SK-N-SH treated with all-trans-retinoic acid at 6 μM for 48 hours (cell line): Measurements from ENCODE around the gene MBNL2.

Experiments used
- ATAC-seq: fragments of 200-7000 bp; cut with Tn5 transposase; 3 replicates; pipeline ENCODE4 v1.9.1; 2020; ENCODE audit warnings: mild to moderate bottlenecking, moderate library complexity
- ARNTL ChIP-seq: fragments of 450-650 bp; formaldehyde crosslinking; IDR thresholded peaks from 2 replicates; pipeline ENCODE4 v1.5.0; 2020; ENCODE audit warnings: low read depth, mild to moderate bottlenecking, moderate library complexity, borderline replicate concordance
- BACH2 ChIP-seq: fragments of 250-450 bp; sonication (Bioruptor Pico); IDR thresholded peaks from 2 replicates; pipeline ENCODE4 v1.9.0; 2021; ENCODE audit warnings: mild to moderate bottlenecking, borderline replicate concordance
- CREB5 ChIP-seq: fragments of 250-450 bp; sonication (Bioruptor Pico); IDR thresholded peaks from 2 replicates; pipeline ENCODE4 v1.5.1; 2020; ENCODE audit warnings: low read depth, mild to moderate bottlenecking, moderate library complexity
- CSDC2 ChIP-seq: fragments of 250-450 bp; sonication (Bioruptor Pico); IDR thresholded peaks from 2 replicates; pipeline ENCODE4 v1.5.0; 2020; ENCODE audit warnings: mild to moderate bottlenecking, moderate library complexity
- CSRNP3 ChIP-seq: fragments of 250-450 bp; sonication (Bioruptor Pico); IDR thresholded peaks from 2 replicates; pipeline ENCODE4 v1.5.1; 2021; ENCODE audit warnings: mild to moderate bottlenecking, moderate library complexity
- ESRRG ChIP-seq: fragments of 250-450 bp; sonication (Bioruptor Pico); IDR thresholded peaks from 2 replicates; pipeline ENCODE4 v1.6.1; 2021; ENCODE audit warnings: mild to moderate bottlenecking
- GLIS3 ChIP-seq: fragments of 250-450 bp; sonication (Bioruptor Pico); IDR thresholded peaks from 2 replicates; pipeline ENCODE4 v1.5.0; 2020; ENCODE audit warnings: mild to moderate bottlenecking, moderate library complexity
- ISL1 ChIP-seq: fragments of 250-450 bp; sonication (Bioruptor Pico); IDR thresholded peaks from 2 replicates; pipeline ENCODE4 v2.1.2; 2022; ENCODE audit warnings: mild to moderate bottlenecking, moderate library complexity
- OSR1 ChIP-seq: fragments of 250-450 bp; sonication (Bioruptor Pico); IDR thresholded peaks from 2 replicates; pipeline ENCODE4 v1.8.0; 2022; ENCODE audit warnings: moderate library complexity, mild to moderate bottlenecking, inconsistent platforms
- PATZ1 ChIP-seq: fragments of 250-450 bp; sonication (Bioruptor Pico); IDR thresholded peaks from 2 replicates; pipeline ENCODE4 v1.8.0; 2020; ENCODE audit warnings: mild to moderate bottlenecking, moderate library complexity, borderline replicate concordance
- POU6F1 ChIP-seq: fragments of 250-450 bp; sonication (Bioruptor Pico); IDR thresholded peaks from 2 replicates; pipeline ENCODE4 v1.8.0; 2021; ENCODE audit warnings: low read depth, mild to moderate bottlenecking, moderate library complexity, borderline replicate concordance
- PPARA ChIP-seq: fragments of 250-450 bp; sonication (Bioruptor Pico); IDR thresholded peaks from 2 replicates; pipeline ENCODE4 v1.5.0; 2020; ENCODE audit warnings: mild to moderate bottlenecking, borderline replicate concordance
- RARB ChIP-seq: fragments of 250-450 bp; sonication (Bioruptor Pico); IDR thresholded peaks from 2 replicates; pipeline ENCODE4 v1.8.0; 2021; ENCODE audit warnings: mild to moderate bottlenecking, moderate library complexity
- SNAI2 ChIP-seq: fragments of 250-450 bp; sonication (Bioruptor Pico); IDR thresholded peaks from 2 replicates; pipeline ENCODE4 v1.5.0; 2020; ENCODE audit warnings: mild to moderate bottlenecking, moderate library complexity
- TCF4 ChIP-seq: fragments of 250-450 bp; sonication (Bioruptor Pico); IDR thresholded peaks from 2 replicates; pipeline ENCODE4 v1.8.0; 2021; ENCODE audit warnings: mild to moderate bottlenecking, moderate library complexity, borderline replicate concordance
- TOX ChIP-seq: fragments of 250-450 bp; sonication (Bioruptor Pico); IDR thresholded peaks from 2 replicates; pipeline ENCODE4 v1.8.0; 2021; ENCODE audit warnings: mild to moderate bottlenecking, moderate library complexity, borderline replicate concordance
- ZC3H10 ChIP-seq: fragments of 250-450 bp; sonication (Bioruptor Pico); IDR thresholded peaks from 2 replicates; pipeline ENCODE4 v1.5.1; 2021; ENCODE audit warnings: mild to moderate bottlenecking, moderate library complexity
- ZFP3 ChIP-seq: fragments of 250-450 bp; sonication (Bioruptor Pico); IDR thresholded peaks from 2 replicates; pipeline ENCODE4 v1.5.0; 2020; ENCODE audit warnings: mild to moderate bottlenecking, moderate library complexity
- ZFP30 ChIP-seq: fragments of 450-650 bp; formaldehyde crosslinking; IDR thresholded peaks from 2 replicates; pipeline ENCODE4 v1.5.0; 2022; ENCODE audit warnings: mild to moderate bottlenecking, moderate library complexity
- ZNF565 ChIP-seq: fragments of 450-650 bp; formaldehyde crosslinking; conservative IDR thresholded peaks from 2 replicates; pipeline ENCODE4 v1.5.0; 2020; ENCODE audit warnings: low read depth, mild to moderate bottlenecking, moderate library complexity
- ZNF70 ChIP-seq: fragments of 450-650 bp; formaldehyde crosslinking; IDR thresholded peaks from 2 replicates; pipeline ENCODE4 v1.5.0; 2020; ENCODE audit warnings: mild to moderate bottlenecking, moderate library complexity
- ZNF8 ChIP-seq: fragments of 450-650 bp; formaldehyde crosslinking; IDR thresholded peaks from 2 replicates; pipeline ENCODE4 v1.5.0; 2020; ENCODE audit warnings: mild to moderate bottlenecking, moderate library complexity

MBNL2 gene

GRCh38 chr13:97435323-97435722 lies 213.2 kb downstream of the MBNL2 start:
- ATAC-seq = no peak
- TF ChIP-seq ZNF70 (no peak), CSDC2 (CRISPR knock-in tag) (no peak), ZFP3 (no peak), ZFP30 (CRISPR knock-in tag) (no peak), PATZ1 (CRISPR knock-in tag) (no peak), GLIS3 (CRISPR knock-in tag) (no peak), CSRNP3 (CRISPR knock-in tag) (no peak), ZNF8 (CRISPR knock-in tag) (no peak), RARB (CRISPR knock-in tag) (no peak), ZC3H10 (CRISPR knock-in tag) (no peak), TOX (CRISPR knock-in tag) (no peak), ARNTL (CRISPR knock-in tag) (no peak), TCF4 (CRISPR knock-in tag) (no peak), ISL1 (no peak), BACH2 (CRISPR knock-in tag) (no peak), ZNF565 (CRISPR knock-in tag) (no peak), PPARA (CRISPR knock-in tag) (no peak), OSR1 (CRISPR knock-in tag) (no peak)
- TF ChIP-seq, all 23 proteins: peak for 0

GRCh38 chr13:97435794-97436193 lies 213.7 kb downstream of the MBNL2 start:
- no peak for ATAC-seq
- TF ChIP-seq PPARA (CRISPR knock-in tag) (no peak), ZC3H10 (CRISPR knock-in tag) (no peak), ZFP30 (CRISPR knock-in tag) (no peak), SNAI2 (no peak), ISL1 (no peak), TOX (CRISPR knock-in tag) (no peak), OSR1 (CRISPR knock-in tag) (no peak), ZNF8 (CRISPR knock-in tag) (no peak), CSRNP3 (CRISPR knock-in tag) (no peak), POU6F1 (no peak)

GRCh38 chr13:97436845-97437244 lies 214.7 kb downstream of the MBNL2 start:
- TF ChIP-seq ESRRG (CRISPR knock-in tag) = no peak
- TF ChIP-seq POU6F1 = no peak
- TF ChIP-seq CSRNP3 (CRISPR knock-in tag) = no peak
- TF ChIP-seq TOX (CRISPR knock-in tag) = no peak
- no peak for TF ChIP-seq ZNF565 (CRISPR knock-in tag)
- no peak for TF ChIP-seq OSR1 (CRISPR knock-in tag)
- no peak for TF ChIP-seq CREB5
- TF ChIP-seq PATZ1 (CRISPR knock-in tag) = no peak
- no peak for TF ChIP-seq PPARA (CRISPR knock-in tag)
- no peak for ATAC-seq
